Choroid plexus epithelial cell (primary cell): ENCODE results near the gene LRP11.
A peak's percentile ranks its signal among the peaks of the same experiment; 100 is the strongest.

ENCODE experiments used
- DNase-seq: peaks from one replicate; pipeline ENCODE4 v3.0.0-alpha.2; 2010; ENCODE audit warnings: low read depth
- H3K4me3 ChIP-seq: 2 replicates; pipeline ENCODE4 v1.5.1; 2011; ENCODE audit warnings: low read depth, mild to moderate bottlenecking, control low read depth, low read length, moderate library complexity
- TF ChIP-seq, protein P1 (sequence below): conservative IDR thresholded peaks from 2 replicates; pipeline ENCODE4 v1.5.1; 2011; ENCODE audit warnings: low read depth, mild to moderate bottlenecking, control low read depth, inconsistent platforms, low read length, moderate library complexity

LRP11 gene

DNA sequence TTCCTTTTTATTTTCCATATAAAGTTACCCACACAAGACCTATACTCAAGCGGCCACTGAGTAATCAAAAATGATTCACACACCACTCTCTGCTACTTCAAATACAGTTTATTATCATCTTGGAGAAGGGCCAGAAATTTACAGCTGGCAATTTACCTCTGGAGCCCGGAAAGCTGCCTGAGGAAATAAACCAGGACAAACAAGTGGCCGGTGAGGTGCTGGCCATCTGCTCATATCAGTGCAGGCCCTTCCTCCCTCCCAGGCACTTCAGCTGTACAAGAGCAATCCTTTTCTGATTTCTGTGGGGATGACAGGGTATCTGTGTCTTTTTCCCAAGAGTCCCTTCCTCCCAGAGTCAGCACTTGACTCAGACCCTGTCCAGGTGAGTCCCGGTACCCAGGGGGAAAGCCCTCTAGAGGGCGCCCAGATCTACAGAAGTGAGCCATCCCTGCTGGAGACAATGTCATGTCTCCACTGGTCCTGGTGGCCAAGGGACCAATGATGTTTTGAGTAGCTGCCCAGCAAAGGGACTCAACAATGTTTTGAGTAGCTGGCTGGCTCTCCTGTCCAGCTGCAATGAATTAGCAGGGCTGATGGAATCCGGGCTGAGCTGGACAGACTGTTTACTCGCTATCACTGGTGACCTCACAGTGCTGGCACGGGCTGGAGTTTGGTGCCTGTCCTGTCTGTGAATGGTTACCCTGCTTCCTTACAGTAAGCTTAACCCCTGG lies 23.6 kb downstream of the LRP11 start:
- no peak overlapping the region for H3K4me3 ChIP-seq
- DNase-seq, result peak; percentile 55
- TF ChIP-seq, protein P1, sequence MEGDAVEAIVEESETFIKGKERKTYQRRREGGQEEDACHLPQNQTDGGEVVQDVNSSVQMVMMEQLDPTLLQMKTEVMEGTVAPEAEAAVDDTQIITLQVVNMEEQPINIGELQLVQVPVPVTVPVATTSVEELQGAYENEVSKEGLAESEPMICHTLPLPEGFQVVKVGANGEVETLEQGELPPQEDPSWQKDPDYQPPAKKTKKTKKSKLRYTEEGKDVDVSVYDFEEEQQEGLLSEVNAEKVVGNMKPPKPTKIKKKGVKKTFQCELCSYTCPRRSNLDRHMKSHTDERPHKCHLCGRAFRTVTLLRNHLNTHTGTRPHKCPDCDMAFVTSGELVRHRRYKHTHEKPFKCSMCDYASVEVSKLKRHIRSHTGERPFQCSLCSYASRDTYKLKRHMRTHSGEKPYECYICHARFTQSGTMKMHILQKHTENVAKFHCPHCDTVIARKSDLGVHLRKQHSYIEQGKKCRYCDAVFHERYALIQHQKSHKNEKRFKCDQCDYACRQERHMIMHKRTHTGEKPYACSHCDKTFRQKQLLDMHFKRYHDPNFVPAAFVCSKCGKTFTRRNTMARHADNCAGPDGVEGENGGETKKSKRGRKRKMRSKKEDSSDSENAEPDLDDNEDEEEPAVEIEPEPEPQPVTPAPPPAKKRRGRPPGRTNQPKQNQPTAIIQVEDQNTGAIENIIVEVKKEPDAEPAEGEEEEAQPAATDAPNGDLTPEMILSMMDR, result peak; percentile 83

DNA sequence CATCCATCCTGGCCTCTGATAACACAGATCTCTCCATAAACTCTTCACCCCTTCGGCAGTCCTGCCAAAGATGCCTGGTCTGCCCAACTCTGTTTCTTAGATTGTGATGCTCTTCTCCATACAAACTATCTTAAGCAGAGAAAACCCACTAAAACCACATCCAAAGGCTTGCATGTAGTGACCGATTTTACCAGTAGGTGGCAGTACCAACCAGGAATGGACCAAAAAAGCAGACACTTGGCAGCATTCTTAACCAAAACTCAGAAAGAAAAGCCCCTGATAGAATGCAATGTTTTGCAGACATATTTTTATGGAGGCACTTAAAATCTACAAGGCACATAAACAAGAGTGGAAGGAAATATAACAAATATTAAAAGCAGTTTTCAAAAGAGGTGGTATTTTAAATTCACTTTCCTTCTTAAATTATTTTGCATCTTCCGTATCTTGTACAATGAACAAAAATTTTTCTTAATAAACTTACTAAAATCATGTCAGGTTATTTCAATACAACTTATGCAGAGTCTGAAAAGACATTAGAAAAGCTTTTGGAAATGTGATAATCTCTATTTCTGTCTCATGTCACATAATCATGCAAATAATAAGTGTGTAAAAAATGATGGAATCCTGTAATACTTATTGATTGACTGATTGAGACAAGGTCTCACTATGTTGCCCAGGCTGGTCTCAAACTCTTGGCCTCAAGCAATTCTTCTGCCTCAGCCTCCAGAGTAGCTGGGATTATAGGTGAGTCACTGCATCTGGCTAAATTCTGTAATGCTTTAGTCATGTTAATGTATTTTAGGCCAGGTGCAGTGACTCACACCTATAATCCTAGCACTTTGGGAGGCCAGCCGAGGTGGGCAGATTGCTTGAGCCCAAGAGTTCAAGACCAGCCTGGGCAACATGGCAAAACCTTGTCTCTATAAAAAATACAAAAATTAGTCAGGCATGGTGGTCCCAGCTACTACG lies 29.4 kb downstream of the LRP11 start:
- TF ChIP-seq, protein P1, result peak; percentile 91
- H3K4me3 ChIP-seq, result no peak overlapping the region
- DNase-seq, result peak; percentile 84

- TF ChIP-seq, protein P1, result no peak
- DNase-seq, result no peak
- H3K4me3 ChIP-seq, result no peak overlapping the region
Measured at GRCh38 chr6:149833651-149834050, 30.5 kb downstream of the LRP11 start.

GRCh38 chr6:149831308-149831820 lies 32.8 kb downstream of the LRP11 start:
- H3K4me3 ChIP-seq, result no peak overlapping the region
- TF ChIP-seq, protein P1, result no peak
- no peak for DNase-seq

DNA sequence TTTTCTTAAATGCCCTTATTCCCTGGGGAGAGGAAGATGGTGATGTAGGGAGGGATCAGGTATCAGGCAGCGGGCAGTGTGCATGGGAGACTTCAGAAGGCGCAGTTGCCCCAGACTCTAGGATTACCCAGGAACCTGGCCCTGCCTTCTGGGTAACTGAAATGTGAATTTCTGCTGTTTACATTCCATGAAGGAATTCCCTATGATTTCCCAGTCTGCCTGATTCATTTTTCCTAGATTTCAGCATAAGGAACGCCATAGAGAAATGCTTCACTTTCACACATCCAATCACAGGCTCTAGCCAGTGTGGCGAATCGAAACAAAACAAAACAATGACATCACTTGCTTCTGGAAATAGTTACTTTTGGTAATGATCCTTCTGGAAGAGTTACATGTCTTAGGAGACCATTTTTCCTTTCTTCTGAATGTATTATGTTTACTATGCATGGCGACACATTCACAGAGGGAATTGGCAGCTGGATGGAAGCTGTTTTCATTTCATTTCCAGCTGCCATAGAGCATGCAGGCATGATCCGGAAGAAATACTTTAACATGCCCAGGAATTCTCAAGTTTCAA lies 33.3 kb downstream of the LRP11 start:
- H3K4me3 ChIP-seq, result peak overlapping the region; percentile 12
- TF ChIP-seq, protein P1, result no peak
- DNase-seq, result peak; percentile 34

GRCh38 chr6:149825292-149825691 lies 38.9 kb downstream of the LRP11 start:
- TF ChIP-seq, protein P1, result no peak
- no peak for DNase-seq

More at GRCh38 chr6:149825292-149825691, 38.9 kb downstream of the LRP11 start:
- no peak overlapping the region for H3K4me3 ChIP-seq
